A549 (cell line): ENCODE results near the gene TBX1.

Experiments used
- BCL3 ChIP-seq: fragments of >200 bp; sonication (Bioruptor Twin); formaldehyde crosslinking; IDR thresholded peaks from 3 replicates; pipeline ENCODE4 v1.6.1; 2016
- BHLHE40 ChIP-seq: IDR thresholded peaks from 2 replicates; pipeline ENCODE4 v1.6.1; 2012; ENCODE audit warnings: low read depth, low read length, inconsistent platforms
- CHD2 ChIP-seq: fragments of 150-350 bp; IDR thresholded peaks from 2 replicates; pipeline ENCODE4 v1.6.1; 2014; ENCODE audit warnings: low read length; ENCODE audit not compliant: partially characterized antibody
- CHD4 ChIP-seq: fragments of 200-600 bp; sonication (generic); IDR thresholded peaks from 2 replicates; pipeline ENCODE4 v1.6.1; 2016; ENCODE audit warnings: antibody characterized with exemption, mild to moderate bottlenecking, borderline replicate concordance
- EP300 ChIP-seq, 2 experiments: fragments of >200 bp; sonication (Bioruptor Twin); formaldehyde crosslinking; IDR thresholded peaks; 2 replicates in 1 of 2; 3 replicates in 1 of 2; pipeline ENCODE4 v1.6.1; 2016 to 2017
- FOSL2 ChIP-seq, 2 experiments: fragments of 450-650 bp in 1 of 2; fragments of >200 bp in 1 of 2; sonication (Bioruptor Twin) in 1 of 2; formaldehyde crosslinking; IDR thresholded peaks; 2 replicates each; pipeline versions ENCODE4 v1.5.0 to v1.6.1; 2016 to 2020; ENCODE audit warnings: mild to moderate bottlenecking in 1 of 2, moderate library complexity in 1 of 2
- HOXB5 ChIP-seq: fragments of 250-450 bp; sonication (Bioruptor Pico); IDR thresholded peaks from 2 replicates; pipeline ENCODE4 v1.5.0; 2020; ENCODE audit warnings: mild to moderate bottlenecking, moderate library complexity
- JUNB ChIP-seq: fragments of >200 bp; sonication (Bioruptor Twin); formaldehyde crosslinking; IDR thresholded peaks from 2 replicates; pipeline ENCODE4 v1.6.1; 2016
- MAX ChIP-seq: IDR thresholded peaks from 2 replicates; pipeline ENCODE4 v1.6.1; 2012
- MYC ChIP-seq: IDR thresholded peaks from 2 replicates; pipeline ENCODE4 v1.6.1; 2012; ENCODE audit warnings: mild to moderate bottlenecking, inconsistent platforms, low read length, improper control_type of control experiment, borderline replicate concordance
- POLR2A ChIP-seq: IDR thresholded peaks from 2 replicates; pipeline ENCODE4 v1.6.1; 2012; ENCODE audit warnings: mild to moderate bottlenecking, low read length
- TF ChIP-seq, protein P1 (sequence below): fragments of >200 bp; sonication (Bioruptor Twin); formaldehyde crosslinking; IDR thresholded peaks from 3 replicates; pipeline ENCODE4 v1.5.1; 2016
- TF ChIP-seq, protein P2 (sequence below): fragments of 450-650 bp; IDR thresholded peaks from 2 replicates; pipeline ENCODE4 v1.6.1; 2014; ENCODE audit warnings: antibody characterized with exemption

- TF ChIP-seq POLR2A (no peak), EP300 (IDR thresholded peaks at IDR 0.05) (no peak), CHD2 (no peak), MAX (no peak), BCL3 (no peak), HOXB5 (no peak), BHLHE40 (no peak), MYC (no peak), CHD4 (no peak), FOSL2 (IDR thresholded peaks at IDR 0.05) (no peak), FOSL2 (CRISPR knock-in tag; IDR thresholded peaks at IDR 0.05) (no peak), JUNB (no peak)
- TF ChIP-seq, protein P1, sequence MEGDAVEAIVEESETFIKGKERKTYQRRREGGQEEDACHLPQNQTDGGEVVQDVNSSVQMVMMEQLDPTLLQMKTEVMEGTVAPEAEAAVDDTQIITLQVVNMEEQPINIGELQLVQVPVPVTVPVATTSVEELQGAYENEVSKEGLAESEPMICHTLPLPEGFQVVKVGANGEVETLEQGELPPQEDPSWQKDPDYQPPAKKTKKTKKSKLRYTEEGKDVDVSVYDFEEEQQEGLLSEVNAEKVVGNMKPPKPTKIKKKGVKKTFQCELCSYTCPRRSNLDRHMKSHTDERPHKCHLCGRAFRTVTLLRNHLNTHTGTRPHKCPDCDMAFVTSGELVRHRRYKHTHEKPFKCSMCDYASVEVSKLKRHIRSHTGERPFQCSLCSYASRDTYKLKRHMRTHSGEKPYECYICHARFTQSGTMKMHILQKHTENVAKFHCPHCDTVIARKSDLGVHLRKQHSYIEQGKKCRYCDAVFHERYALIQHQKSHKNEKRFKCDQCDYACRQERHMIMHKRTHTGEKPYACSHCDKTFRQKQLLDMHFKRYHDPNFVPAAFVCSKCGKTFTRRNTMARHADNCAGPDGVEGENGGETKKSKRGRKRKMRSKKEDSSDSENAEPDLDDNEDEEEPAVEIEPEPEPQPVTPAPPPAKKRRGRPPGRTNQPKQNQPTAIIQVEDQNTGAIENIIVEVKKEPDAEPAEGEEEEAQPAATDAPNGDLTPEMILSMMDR, result no peak
- TF ChIP-seq, protein P2, sequence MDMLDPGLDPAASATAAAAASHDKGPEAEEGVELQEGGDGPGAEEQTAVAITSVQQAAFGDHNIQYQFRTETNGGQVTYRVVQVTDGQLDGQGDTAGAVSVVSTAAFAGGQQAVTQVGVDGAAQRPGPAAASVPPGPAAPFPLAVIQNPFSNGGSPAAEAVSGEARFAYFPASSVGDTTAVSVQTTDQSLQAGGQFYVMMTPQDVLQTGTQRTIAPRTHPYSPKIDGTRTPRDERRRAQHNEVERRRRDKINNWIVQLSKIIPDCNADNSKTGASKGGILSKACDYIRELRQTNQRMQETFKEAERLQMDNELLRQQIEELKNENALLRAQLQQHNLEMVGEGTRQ, result no peak
Measured at GRCh38 chr22:19730198-19730597, 30.4 kb upstream of the TBX1 start.
